Neural cell (in vitro differentiated cells): ENCODE results near the gene PGA3. TPM values are rescaled to one million over a fixed set of nuclear protein-coding genes. Genes with fewer than 3 reads are reported as not detected.

Source experiments
- H2AFZ ChIP-seq: fragments of 200-600, 300-800 bp; sonication (generic), shearing (Covaris generic); 2 replicates; pipeline ENCODE4 v1.6.0; 2014; ENCODE audit warnings: low read depth, mild to moderate bottlenecking, antibody characterized with exemption, low read length, moderate library complexity
- H3F3A ChIP-seq: fragments of 200-600 bp; shearing (Covaris generic); 2 replicates; pipeline ENCODE4 v1.6.1; 2016; ENCODE audit warnings: mild to moderate bottlenecking, moderate library complexity, mixed read lengths, antibody characterized with exemption, low read length; ENCODE audit not compliant: insufficient read depth, poor library complexity, severe bottlenecking
- H3K27ac ChIP-seq: fragments of 200-600, 300-800 bp; sonication (generic), shearing (Covaris generic); 2 replicates; pipeline ENCODE4 v1.5.1; 2014; ENCODE audit warnings: mild to moderate bottlenecking, low read length, moderate library complexity
- H3K27me3 ChIP-seq: fragments of 300-800, 200-600 bp; sonication (generic), shearing (Covaris generic); 2 replicates; pipeline ENCODE4 v1.6.0; 2014; ENCODE audit warnings: mild to moderate bottlenecking, low read depth, low read length, moderate library complexity; ENCODE audit not compliant: insufficient read depth
- H3K36me3 ChIP-seq: fragments of 300-800, 200-600 bp; sonication (generic), shearing (Covaris generic); 2 replicates; pipeline ENCODE4 v1.5.1; 2014; ENCODE audit warnings: mild to moderate bottlenecking, antibody characterized with exemption, low read length, moderate library complexity; ENCODE audit not compliant: insufficient read depth
- H3K4me2 ChIP-seq: fragments of 300-800, 200-600 bp; sonication (generic), shearing (Covaris generic); 2 replicates; pipeline ENCODE4 v1.6.0; 2014; ENCODE audit warnings: mild to moderate bottlenecking, low read length
- H3K4me3 ChIP-seq: fragments of 300-800, 200-600 bp; sonication (generic), shearing (Covaris generic); 2 replicates; pipeline ENCODE4 v1.5.1; 2014; ENCODE audit warnings: mild to moderate bottlenecking, low read length, moderate library complexity
- H3K79me2 ChIP-seq: fragments of 200-600 bp; shearing (Covaris generic); replicated peaks from 2 replicates; pipeline ENCODE4 v1.6.0; 2014; ENCODE audit warnings: mild to moderate bottlenecking, low read length, moderate library complexity; ENCODE audit not compliant: insufficient read depth
- H3K9ac ChIP-seq: fragments of 300-800, 200-600 bp; sonication (generic), shearing (Covaris generic); 2 replicates; pipeline ENCODE4 v1.6.1; 2016; ENCODE audit warnings: mild to moderate bottlenecking, low read length, mixed read lengths
- H3K9me2 ChIP-seq: fragments of 200-600 bp; shearing (Covaris generic); 2 replicates; pipeline ENCODE4 v1.6.1; 2016; ENCODE audit warnings: mild to moderate bottlenecking, low read length, mixed read lengths; ENCODE audit not compliant: insufficient read depth
- H3K9me3 ChIP-seq: fragments of 200-600, 300-800 bp; sonication (generic), shearing (Covaris generic); 2 replicates; pipeline ENCODE4 v1.6.1; 2016; ENCODE audit warnings: mild to moderate bottlenecking, mixed run types, low read length, moderate library complexity, mixed read lengths
- H4K20me1 ChIP-seq: fragments of 200-600 bp; shearing (Covaris generic); 2 replicates; pipeline ENCODE4 v1.6.1; 2016; ENCODE audit warnings: mild to moderate bottlenecking, mixed run types; ENCODE audit not compliant: insufficient read depth
- CTCF ChIP-seq: fragments of 450-650 bp; IDR thresholded peaks from 2 replicates; pipeline ENCODE4 v1.5.1; 2014; ENCODE audit warnings: antibody characterized with exemption, mild to moderate bottlenecking, moderate library complexity; ENCODE audit not compliant: poor library complexity, severe bottlenecking
- EP300 ChIP-seq: fragments of 450-650 bp; conservative IDR thresholded peaks from 2 replicates; pipeline ENCODE4 v1.6.1; 2014; ENCODE audit warnings: antibody characterized with exemption, mild to moderate bottlenecking, moderate library complexity; ENCODE audit not compliant: poor library complexity, severe bottlenecking
- EZH2 ChIP-seq: fragments of 200-600, 300-800 bp; shearing (Covaris generic), sonication (generic); IDR thresholded peaks from 2 replicates; pipeline ENCODE4 v1.6.1; 2014; ENCODE audit warnings: antibody characterized with exemption, low read length, borderline replicate concordance, mild to moderate bottlenecking; ENCODE audit not compliant: insufficient read depth, poor library complexity, severe bottlenecking
- MXI1 ChIP-seq: fragments of 450-650 bp; conservative IDR thresholded peaks from 2 replicates; pipeline ENCODE4 v1.6.1; 2014; ENCODE audit warnings: antibody characterized with exemption, mild to moderate bottlenecking; ENCODE audit not compliant: poor library complexity, severe bottlenecking
- POLR2AphosphoS5 ChIP-seq: IDR thresholded peaks from 2 replicates; pipeline ENCODE4 v1.6.1; 2012
- RAD21 ChIP-seq: fragments of 450-650 bp; conservative IDR thresholded peaks from 2 replicates; pipeline ENCODE4 v1.6.1; 2014; ENCODE audit warnings: antibody characterized with exemption, mild to moderate bottlenecking, moderate library complexity
- REST ChIP-seq: IDR thresholded peaks from 2 replicates; pipeline ENCODE4 v1.6.1; 2012; ENCODE audit warnings: borderline replicate concordance
- SMC3 ChIP-seq: fragments of 450-650 bp; conservative IDR thresholded peaks from 2 replicates; pipeline ENCODE4 v1.6.1; 2014; ENCODE audit warnings: antibody characterized with exemption, mild to moderate bottlenecking, moderate library complexity; ENCODE audit not compliant: poor library complexity
- TAF1 ChIP-seq: IDR thresholded peaks from 2 replicates; pipeline ENCODE4 v1.6.1; 2012; ENCODE audit warnings: low read depth
- polyA plus RNA-seq: library from polyadenylated mRNA; depleted of rRNA; stranded (reverse); fragments of >200 nt; gene quantifications from 2 replicates; pipeline ENCODE4 v1.2.3, GENCODE V29; 2014

Gene PGA3
- polyA plus RNA-seq, 1 donor from 2014 or later: not detected

- no peaks in the 10 kb centered on the region for H3K27me3 ChIP-seq
- no peak overlapping the region for H3K4me2 ChIP-seq
- H3K36me3 ChIP-seq: no peaks in the 10 kb centered on the region
- no peak for TF ChIP-seq RAD21
- H3K9me2 ChIP-seq: no peaks in the 10 kb centered on the region
- H4K20me1 ChIP-seq: no peaks in the 10 kb centered on the region
- no peak overlapping the region for H3K4me3 ChIP-seq
- no peaks in the 10 kb centered on the region for H3K9me3 ChIP-seq
- H3K27ac ChIP-seq: no peak overlapping the region
- no peaks in the 10 kb centered on the region for H3F3A ChIP-seq
- no peak overlapping the region for H3K9ac ChIP-seq
- H2AFZ ChIP-seq: no peak overlapping the region
- no peaks in the 10 kb centered on the region for H3K79me2 ChIP-seq
Measured at GRCh38 chr11:61163021-61163420, 40.3 kb upstream of the PGA3 start.

- Histone ChIP-seq H3K9ac (no peak overlapping the region), H4K20me1 (no peaks in the 10 kb centered on the region), H3K27me3 (no peaks in the 10 kb centered on the region), H3K79me2 (no peaks in the 10 kb centered on the region), H3K4me2 (no peak overlapping the region), H2AFZ (no peak overlapping the region), H3K4me3 (no peak overlapping the region), H3K9me3 (no peaks in the 10 kb centered on the region), H3K27ac (no peak overlapping the region), H3K9me2 (no peaks in the 10 kb centered on the region), H3K36me3 (no peaks in the 10 kb centered on the region), H3F3A (no peaks in the 10 kb centered on the region)
- TF ChIP-seq RAD21 (no peak), TAF1 (no peak), EZH2 (no peak), POLR2AphosphoS5 (no peak), CTCF (no peak), EP300 (no peak), REST (no peak), MXI1 (no peak), SMC3 (no peak)
Measured at GRCh38 chr11:61163714-61164605, 39.4 kb upstream of the PGA3 start.
